ENCODE results near the gene FAM227A.

Gene FAM227A

DNA sequence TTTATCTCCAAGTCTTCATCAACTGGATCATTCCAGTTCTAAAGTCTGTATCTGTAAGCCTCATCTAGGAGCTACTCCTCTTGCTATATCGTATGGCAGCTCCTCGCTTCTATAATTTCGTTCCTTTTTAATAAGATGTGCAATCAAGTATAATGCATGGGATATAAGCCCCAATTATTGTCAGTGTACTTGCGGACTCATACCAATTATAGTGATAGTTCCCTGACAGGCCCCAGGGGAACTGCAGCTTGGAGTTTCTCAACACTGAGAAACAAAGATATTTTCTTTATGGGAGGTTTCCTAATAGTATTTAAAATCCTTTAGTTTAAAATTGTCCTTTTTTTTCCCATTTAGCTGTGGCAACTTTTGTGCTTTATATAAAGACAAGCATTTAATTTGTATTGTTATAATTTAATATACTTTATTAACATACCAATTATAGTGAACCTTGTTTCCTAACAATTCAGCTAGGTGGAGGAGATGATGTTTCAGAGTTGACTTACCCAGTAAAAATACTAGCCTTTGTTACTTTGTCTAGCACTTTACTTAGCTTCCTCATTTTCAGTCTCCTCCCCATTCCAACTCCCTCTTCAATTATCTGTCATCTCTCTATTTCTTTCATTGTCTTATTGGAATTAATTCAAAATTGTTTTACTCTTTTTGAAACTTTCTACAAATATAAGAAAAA, 124.8 kb downstream of the FAM227A start:
- TF ChIP-seq, protein P1, sequence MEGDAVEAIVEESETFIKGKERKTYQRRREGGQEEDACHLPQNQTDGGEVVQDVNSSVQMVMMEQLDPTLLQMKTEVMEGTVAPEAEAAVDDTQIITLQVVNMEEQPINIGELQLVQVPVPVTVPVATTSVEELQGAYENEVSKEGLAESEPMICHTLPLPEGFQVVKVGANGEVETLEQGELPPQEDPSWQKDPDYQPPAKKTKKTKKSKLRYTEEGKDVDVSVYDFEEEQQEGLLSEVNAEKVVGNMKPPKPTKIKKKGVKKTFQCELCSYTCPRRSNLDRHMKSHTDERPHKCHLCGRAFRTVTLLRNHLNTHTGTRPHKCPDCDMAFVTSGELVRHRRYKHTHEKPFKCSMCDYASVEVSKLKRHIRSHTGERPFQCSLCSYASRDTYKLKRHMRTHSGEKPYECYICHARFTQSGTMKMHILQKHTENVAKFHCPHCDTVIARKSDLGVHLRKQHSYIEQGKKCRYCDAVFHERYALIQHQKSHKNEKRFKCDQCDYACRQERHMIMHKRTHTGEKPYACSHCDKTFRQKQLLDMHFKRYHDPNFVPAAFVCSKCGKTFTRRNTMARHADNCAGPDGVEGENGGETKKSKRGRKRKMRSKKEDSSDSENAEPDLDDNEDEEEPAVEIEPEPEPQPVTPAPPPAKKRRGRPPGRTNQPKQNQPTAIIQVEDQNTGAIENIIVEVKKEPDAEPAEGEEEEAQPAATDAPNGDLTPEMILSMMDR (IDR thresholded peaks at IDR 0.05; ENCODE audit: low read depth, low read length), result no peak
- H3K4me3 ChIP-seq (ENCODE audit: low read depth, low read length), result no peak overlapping the region

All from WI38 (cell line).